ENCODE results near the gene ERV3-1.
"Not testable (repeated sequence)": the region's sequence is repeated elsewhere in the genome, so short reads cannot be mapped to it uniquely, and the experiment has no call there.

ERV3-1 gene, protein sequence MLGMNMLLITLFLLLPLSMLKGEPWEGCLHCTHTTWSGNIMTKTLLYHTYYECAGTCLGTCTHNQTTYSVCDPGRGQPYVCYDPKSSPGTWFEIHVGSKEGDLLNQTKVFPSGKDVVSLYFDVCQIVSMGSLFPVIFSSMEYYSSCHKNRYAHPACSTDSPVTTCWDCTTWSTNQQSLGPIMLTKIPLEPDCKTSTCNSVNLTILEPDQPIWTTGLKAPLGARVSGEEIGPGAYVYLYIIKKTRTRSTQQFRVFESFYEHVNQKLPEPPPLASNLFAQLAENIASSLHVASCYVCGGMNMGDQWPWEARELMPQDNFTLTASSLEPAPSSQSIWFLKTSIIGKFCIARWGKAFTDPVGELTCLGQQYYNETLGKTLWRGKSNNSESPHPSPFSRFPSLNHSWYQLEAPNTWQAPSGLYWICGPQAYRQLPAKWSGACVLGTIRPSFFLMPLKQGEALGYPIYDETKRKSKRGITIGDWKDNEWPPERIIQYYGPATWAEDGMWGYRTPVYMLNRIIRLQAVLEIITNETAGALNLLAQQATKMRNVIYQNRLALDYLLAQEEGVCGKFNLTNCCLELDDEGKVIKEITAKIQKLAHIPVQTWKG

DNA sequence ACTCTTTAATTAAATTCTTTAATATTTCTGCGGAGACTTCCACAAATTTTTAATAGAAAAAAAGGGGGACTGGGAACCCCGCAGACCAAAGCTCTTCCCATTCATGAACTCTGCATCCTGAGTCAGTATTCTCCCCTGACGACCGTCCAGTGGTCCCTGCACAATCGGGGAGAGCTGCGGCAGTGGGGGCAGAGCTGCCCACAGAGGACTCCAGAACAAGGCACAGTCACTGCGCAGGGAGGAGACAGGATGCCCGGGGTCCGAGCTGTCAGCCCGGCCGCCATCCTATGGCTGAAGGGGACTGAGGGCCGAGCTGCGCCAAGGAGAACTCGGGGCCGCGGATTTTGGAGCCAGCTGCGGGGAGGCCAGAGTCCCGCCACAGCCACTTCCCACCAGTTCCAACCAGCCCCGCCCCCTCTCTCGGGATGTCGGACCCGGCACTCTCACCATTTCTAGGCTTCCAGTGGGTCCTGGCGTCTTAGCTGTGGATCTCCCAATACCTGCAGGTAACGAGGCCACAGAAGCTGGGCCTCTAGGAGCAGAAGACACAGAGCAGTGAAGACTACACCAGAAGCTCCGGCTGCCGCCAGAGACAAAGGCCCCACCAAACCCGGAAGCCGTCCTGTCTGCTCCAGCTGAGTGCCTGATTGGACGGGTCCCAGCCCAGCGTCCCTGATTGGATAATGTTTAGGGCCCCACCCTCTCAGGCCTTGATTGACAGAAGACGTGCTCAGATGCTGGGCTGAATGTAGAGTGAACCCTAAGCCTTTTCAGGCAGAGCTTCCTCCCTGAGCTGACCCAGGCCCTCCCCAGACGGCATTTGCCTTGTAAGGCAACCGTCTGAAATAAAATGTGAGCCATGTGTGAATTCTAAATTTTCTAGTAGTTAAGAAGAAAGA lies at the start of gene ERV3-1:
Gene ERV3-1, minus strand, starts transcription at position 594 of the 899 bp plus-strand sequence. CDS start 13,661 bp downstream, outside the sequence.
- TF ChIP-seq, protein P1, sequence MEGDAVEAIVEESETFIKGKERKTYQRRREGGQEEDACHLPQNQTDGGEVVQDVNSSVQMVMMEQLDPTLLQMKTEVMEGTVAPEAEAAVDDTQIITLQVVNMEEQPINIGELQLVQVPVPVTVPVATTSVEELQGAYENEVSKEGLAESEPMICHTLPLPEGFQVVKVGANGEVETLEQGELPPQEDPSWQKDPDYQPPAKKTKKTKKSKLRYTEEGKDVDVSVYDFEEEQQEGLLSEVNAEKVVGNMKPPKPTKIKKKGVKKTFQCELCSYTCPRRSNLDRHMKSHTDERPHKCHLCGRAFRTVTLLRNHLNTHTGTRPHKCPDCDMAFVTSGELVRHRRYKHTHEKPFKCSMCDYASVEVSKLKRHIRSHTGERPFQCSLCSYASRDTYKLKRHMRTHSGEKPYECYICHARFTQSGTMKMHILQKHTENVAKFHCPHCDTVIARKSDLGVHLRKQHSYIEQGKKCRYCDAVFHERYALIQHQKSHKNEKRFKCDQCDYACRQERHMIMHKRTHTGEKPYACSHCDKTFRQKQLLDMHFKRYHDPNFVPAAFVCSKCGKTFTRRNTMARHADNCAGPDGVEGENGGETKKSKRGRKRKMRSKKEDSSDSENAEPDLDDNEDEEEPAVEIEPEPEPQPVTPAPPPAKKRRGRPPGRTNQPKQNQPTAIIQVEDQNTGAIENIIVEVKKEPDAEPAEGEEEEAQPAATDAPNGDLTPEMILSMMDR (IDR thresholded peaks at IDR 0.05): peak; percentile 32
- no peaks in the 10 kb centered on the region for H3K9me3 ChIP-seq
- peak within 1 kb of the TSS; percentile 80 to 88 for H3K4me3 ChIP-seq (ENCODE audit: low read depth in 1 of 2, low read length in 1 of 2)
- H3K36me3 ChIP-seq: peaks cover 6% of the 10 kb centered on the region
- H3K4me1 ChIP-seq (ENCODE audit: control insufficient read depth in 1 of 2, insufficient read depth in 1 of 2, low read depth in 1 of 2, low read length in 1 of 2): peaks cover 36 to 48% of the 10 kb centered on the region in 2 experiments
- peak within 1 kb of the TSS; percentile 96 for H3K27ac ChIP-seq
- H3K27me3 ChIP-seq: no peaks in the 10 kb centered on the region

DNA sequence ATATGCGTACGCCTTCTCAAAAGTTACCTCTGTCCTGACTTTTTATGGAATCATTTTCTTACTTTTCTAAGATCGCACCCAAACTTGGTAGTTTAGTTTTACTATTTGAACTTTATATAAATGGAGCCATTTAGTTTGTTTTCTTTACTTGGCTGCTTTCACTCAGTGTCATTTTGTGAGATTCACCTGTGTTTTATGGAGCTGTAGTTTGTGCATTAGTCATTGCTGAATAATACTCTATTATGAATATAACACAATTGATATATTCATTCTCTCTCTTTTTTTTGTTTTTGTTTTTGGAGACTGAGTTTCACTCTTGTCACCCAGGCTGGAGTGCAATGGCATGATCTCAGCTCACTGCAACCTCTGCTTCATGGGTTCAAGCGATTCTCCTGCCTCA lies 49.3 kb upstream of the ERV3-1 start:
- H3K4me3 ChIP-seq (ENCODE audit: low read depth in 1 of 2, low read length in 1 of 2); H3K27ac ChIP-seq; H3K4me1 ChIP-seq (ENCODE audit: control insufficient read depth in 1 of 2, insufficient read depth in 1 of 2, low read depth in 1 of 2, low read length in 1 of 2); H3K9me3 ChIP-seq; H3K27me3 ChIP-seq: not testable (repeated sequence)
- peaks cover 12% of the 10 kb centered on the region for H3K36me3 ChIP-seq

DNA sequence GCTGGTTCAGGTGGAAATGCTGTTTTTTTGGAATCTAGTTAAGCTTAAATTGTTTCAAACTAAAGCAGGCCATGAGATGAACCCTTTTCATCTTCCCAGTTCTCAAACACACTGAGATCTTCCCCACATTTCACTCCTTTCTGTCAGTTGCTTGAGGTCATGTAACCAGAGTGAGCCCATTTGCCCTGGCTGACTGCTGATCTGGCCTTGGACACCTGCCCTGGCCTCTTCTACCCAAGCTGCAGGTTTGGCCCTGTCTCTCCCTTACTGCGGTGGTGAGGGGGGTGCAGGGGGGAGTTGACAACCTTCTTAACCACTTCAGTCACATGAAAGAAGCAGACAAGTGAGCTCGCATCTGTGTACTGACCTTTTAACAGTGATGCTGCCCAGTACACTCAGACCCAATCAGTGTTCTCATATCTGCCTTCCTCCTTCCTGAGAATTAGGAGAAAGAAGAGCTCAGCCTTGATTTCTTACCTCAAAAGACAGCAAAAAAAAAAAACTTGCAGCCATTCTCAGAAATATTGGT lies 48.0 kb upstream of the ERV3-1 start:
- not testable (repeated sequence) for H3K27ac ChIP-seq; H3K4me3 ChIP-seq (ENCODE audit: low read depth in 1 of 2, low read length in 1 of 2); H3K27me3 ChIP-seq; H3K4me1 ChIP-seq (ENCODE audit: control insufficient read depth in 1 of 2, insufficient read depth in 1 of 2, low read depth in 1 of 2, low read length in 1 of 2); H3K9me3 ChIP-seq
- H3K36me3 ChIP-seq: peaks cover 12% of the 10 kb centered on the region

DNA sequence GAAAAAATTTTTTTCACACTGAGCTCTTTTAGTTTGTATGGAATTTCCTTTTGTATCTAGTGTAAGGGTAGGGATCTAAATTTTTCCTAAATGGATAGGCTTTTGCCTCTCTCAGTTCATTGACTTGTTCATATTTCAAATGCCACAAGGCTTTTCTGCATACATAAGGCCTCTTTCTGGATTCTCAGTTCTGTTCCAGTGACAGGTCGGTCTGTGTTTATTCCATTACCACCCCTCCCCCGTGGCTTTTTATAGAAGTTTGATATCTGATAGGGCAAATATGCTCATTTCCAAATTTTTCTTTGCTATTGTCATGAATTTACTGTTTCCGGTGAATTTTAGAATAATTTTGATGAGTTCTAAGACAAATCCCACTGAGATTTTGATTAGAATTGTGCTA lies 45.2 kb upstream of the ERV3-1 start:
- H3K27me3 ChIP-seq; H3K4me3 ChIP-seq (ENCODE audit: low read depth in 1 of 2, low read length in 1 of 2); H3K4me1 ChIP-seq (ENCODE audit: control insufficient read depth in 1 of 2, insufficient read depth in 1 of 2, low read depth in 1 of 2, low read length in 1 of 2); H3K9me3 ChIP-seq; H3K27ac ChIP-seq; H3K36me3 ChIP-seq: not testable (repeated sequence)

DNA sequence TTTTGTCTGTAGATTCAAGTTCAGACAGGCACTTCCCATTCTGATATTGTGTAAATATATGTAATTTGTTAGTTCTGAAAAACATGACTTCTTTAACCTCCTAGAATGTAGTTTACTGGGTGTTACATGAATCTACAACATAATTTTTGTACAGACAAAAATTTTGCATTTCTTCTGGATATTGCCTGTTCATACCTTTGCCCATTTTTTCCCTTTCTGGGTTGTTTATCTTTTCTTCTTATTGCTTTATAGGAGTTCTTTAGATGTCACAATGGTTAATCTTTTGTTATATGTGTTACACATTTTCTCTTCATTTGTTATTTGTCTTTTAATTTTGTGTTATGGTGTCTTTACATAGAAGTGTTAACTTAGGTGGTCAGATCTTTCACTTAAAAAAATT lies 44.7 kb upstream of the ERV3-1 start:
- not testable (repeated sequence) for H3K27ac ChIP-seq; H3K27me3 ChIP-seq; H3K4me1 ChIP-seq (ENCODE audit: control insufficient read depth in 1 of 2, insufficient read depth in 1 of 2, low read depth in 1 of 2, low read length in 1 of 2); H3K4me3 ChIP-seq (ENCODE audit: low read depth in 1 of 2, low read length in 1 of 2); H3K9me3 ChIP-seq; H3K36me3 ChIP-seq

DNA sequence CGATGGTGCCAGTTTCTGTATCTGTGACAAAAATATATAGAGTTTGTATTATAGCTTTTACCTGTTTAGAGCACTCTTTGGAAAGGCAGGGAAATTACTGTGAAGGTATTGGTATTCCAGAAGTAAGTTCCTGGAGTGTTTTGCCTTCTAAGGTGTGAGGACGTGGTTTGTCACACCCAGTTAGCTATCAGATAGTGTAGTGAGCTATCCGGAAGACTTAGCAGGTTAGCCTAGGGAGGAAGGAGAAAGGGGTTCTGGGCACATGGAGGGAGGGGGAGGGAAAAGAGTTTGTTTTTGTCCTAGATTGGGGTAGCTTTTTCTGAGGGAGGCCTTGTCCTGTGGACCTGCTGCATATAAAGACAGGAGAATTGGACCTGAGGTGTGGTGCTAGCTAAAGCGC lies 39.8 kb upstream of the ERV3-1 start:
- H3K27ac ChIP-seq; H3K9me3 ChIP-seq; H3K4me3 ChIP-seq (ENCODE audit: low read depth in 1 of 2, low read length in 1 of 2); H3K27me3 ChIP-seq; H3K4me1 ChIP-seq (ENCODE audit: control insufficient read depth in 1 of 2, insufficient read depth in 1 of 2, low read depth in 1 of 2, low read length in 1 of 2); H3K36me3 ChIP-seq: not testable (repeated sequence)

DNA sequence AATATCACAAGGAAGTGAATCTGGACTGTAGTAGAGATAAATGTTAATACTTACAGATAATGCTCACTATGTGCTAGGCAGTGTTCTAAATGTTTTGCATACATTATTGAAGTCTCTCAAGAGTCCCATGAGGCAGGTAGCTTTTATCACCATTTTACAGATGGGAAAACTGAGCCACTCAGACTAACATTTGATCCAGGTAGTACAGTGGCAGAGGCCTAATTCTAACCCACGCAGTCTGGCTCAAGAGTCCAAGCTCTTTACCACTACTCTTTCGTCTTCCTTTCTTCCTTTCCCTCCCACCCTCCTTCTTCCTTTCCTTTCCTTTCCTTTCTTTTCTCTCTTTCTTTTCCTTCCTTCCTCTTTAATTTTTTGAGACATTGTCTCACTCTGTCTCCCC lies 39.1 kb upstream of the ERV3-1 start:
- not testable (repeated sequence) for H3K4me3 ChIP-seq (ENCODE audit: low read depth in 1 of 2, low read length in 1 of 2); H3K27me3 ChIP-seq; H3K36me3 ChIP-seq; H3K27ac ChIP-seq; H3K4me1 ChIP-seq (ENCODE audit: control insufficient read depth in 1 of 2, insufficient read depth in 1 of 2, low read depth in 1 of 2, low read length in 1 of 2); H3K9me3 ChIP-seq

DNA sequence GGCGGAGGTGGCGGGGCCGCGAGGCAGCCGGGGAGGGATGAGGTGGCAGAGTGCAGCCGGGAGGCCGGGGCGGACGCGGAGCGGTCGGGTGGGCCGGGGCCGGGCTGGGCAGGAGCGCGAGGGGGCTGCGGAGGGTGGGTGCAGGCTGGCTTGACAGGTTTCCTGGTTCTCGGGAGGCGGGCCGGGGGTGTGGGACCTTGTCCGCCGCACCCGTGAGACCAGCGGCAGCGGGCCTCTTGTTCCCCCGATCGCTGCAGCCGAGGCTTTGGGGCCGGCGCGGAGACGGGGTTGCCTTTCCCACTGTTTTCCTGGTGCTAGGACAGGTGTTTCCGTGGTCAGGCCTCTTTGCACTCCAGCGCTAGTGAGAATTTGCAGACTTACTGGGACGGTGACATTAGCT lies 32.3 kb upstream of the ERV3-1 start:
- H3K9me3 ChIP-seq, H3K27me3 ChIP-seq, H3K36me3 ChIP-seq: not testable (repeated sequence)
- Histone ChIP-seq H3K4me1 (ENCODE audit: control insufficient read depth in 1 of 2, insufficient read depth in 1 of 2, low read depth in 1 of 2, low read length in 1 of 2) (peaks cover 34 to 36% of the 10 kb centered on the region in 2 experiments), H3K4me3 (ENCODE audit: low read depth in 1 of 2, low read length in 1 of 2) (peak overlapping the region; percentile 56 to 82), H3K27ac (peak overlapping the region; percentile 90)
